DLD1 (cell line): ENCODE measurements around the gene KIF26B.

ENCODE experiments used
- in situ Hi-C: cut with HindIII; loops from 2 replicates; pipeline ENCODE4 v1.10.0; 2017; ENCODE audit warnings: low sequenced_read_pairs

Gene KIF26B

DNA sequence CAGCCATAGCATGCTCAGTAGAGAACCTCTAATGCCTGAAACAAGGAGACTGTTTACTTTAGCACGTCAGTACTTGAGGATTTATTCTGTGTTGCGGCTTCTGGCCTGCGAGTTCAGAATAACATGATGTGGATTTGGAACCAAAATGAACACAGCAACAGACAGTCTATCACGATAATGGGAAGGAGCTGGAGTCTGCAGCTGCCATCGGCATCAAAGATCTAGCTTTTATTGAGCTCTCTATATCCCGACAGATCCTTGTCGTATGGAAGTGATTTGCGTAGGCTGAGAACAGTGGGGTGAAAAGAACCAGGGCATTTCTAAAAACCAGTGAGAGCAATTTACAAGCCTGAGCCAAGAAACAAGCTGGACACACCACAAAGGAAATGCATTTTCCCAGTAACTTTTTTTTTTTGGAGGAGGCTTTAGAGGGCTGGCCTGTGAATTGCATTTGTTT, 294.2 kb downstream of the KIF26B start:
- in situ Hi-C loops: no loop called here

DNA sequence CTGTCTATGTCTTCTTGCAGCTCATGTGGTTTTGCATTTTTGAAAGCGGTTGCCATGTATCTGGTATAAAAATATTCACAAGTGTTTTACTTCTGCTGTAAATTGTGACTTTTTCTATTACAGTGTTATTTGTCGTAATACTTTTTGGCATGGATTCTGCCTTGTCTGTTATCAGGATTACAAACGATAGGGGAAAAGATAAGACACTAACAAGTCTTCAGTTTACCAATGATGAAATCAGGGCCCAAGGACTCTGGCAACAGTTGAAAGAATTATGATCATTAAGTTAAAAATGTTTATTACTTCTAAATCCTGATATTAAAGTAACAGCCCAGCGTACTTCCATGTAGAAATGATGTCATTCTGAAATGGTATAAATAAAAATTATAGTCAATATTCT, 298.8 kb downstream of the KIF26B start:
- in situ Hi-C loops: no loop called here

DNA sequence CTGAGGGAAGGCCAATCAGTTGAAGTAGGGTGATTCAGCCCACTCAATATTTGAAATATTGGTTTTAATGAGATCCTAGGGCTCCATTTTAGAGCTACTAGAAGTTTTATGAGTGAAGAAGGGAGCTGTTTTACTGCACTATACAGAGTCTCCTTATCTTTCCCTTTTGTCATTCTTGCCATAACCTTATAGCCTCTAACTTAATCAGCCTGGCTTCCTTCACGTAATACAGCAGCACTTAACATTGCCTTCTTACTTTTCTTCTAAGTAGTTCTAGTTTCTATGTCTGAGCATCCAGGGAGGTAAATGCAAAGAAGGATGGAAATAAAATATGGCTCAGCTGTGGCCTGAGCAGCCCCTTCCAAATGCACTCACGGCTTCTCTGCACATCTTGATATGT, 299.3 kb downstream of the KIF26B start:
- in situ Hi-C loops: no loop called here

DNA sequence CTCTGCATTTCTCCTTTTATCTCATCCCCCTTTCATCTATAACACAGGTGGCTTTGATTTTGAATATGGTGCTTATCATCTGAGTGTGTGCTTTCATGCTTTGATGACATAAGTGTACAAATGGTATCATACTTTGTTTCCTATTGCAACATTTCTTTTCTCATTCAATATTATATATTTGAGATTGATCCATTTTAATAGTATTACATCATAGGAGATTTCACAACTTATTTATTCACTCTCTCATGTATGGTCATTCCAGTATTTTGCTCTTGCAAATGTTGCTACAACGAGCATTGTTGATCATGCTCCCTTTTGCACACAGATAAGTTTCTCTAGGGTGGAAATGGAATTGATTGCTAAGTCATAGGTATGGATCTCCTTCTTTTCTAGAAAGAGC, 302.8 kb downstream of the KIF26B start:
- in situ Hi-C loops: no loop called here

DNA sequence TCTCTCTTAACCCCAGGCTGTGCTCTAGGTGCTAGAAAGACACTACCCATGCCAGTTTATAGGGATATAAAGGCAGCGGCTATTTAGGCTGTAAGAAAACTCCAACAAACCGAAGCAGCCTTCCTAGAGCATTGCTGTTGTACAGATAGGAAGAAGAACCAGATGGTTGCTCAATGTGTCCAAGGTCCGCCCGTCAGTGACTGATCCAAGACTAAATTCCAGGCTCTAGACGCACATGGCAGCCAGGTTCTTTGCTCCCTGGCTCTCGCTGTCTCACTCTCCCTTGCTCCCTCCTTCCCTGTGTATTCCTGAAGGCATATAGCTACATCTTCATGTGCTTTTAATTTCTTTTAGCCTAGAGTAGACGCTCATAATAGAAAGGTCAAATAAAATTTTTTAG, 303.4 kb downstream of the KIF26B start:
- in situ Hi-C loops: no loop called here

DNA sequence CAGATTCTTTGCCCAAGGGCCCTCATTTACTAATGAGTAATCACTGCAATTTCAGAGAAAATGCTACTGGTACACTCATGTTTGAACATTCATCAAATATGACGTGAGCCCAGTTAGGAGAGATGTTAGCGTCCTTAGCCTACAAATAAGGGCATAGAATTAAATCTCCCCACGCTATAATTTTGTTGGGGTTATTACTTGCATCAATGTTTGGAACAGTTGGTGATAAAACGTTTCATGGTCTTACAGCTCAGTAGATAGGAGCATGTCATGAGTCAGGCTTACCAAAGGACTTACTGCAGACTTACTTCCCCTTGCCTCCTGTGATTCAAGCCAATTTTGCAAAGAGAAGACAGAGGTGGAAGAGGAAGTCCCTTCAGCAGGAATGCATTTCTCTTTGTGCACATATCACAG, 304.0 kb downstream of the KIF26B start:
- in situ Hi-C loops: no loop called here

DNA sequence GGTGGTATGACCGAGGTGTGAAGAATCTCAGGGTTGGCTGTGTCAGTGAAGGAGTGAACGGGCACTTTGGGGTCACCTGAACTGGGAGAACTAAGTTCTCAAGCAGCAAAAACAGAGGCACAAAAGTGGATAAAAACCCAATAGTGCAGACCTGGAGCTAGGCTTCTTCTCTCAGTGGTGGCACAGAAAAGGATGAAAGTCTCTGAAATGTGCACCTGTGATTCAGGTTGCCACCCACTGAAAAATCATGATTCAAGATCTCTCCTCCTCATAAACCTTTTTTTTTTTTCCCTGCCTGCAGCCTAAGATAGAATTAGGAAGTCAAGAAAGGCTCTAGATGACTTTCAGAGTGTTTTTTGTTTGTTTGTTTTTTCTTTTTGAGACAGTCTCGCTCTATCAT, 304.8 kb downstream of the KIF26B start:
- in situ Hi-C loops: no loop called here

DNA sequence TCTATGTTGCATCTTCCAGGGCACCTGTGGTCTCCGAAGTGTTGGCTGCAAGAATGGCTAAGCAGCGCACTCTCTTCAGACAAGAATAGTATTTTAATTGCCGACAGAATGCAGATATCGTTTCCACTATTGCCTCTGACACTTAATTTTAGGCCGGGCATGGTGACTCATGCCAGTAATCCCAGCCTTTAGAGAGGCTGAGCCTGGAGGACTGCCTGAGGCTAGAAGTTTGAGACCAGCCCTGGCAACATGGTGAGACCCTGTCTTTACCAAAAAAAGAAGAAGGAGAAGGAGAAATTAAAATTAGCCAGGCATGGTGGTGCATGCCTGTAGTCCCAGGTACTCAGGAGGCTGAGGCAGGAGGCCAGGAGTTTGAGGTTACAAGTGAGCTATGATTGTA, 306.9 kb downstream of the KIF26B start:
- in situ Hi-C loops: no loop called here

DNA sequence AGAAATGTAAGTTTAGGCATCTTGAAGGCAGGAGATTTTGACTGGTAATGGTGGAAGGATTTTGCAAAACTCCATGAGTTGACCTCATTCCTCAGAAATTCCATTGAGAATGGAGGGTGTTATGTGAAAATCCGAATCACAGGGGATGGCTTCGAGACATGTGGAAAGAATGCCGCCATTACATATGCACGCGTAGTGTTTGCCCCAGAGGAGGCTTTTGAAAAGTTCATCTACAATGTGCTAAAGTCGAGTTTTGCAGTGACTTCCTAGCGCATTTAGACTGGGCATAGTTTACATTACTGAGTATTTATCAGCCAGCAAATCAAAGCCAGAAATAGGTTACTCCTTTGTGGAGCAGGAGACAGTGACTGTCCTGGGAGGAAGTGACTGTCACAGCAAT, 307.4 kb downstream of the KIF26B start:
- in situ Hi-C loops: no loop called here

DNA sequence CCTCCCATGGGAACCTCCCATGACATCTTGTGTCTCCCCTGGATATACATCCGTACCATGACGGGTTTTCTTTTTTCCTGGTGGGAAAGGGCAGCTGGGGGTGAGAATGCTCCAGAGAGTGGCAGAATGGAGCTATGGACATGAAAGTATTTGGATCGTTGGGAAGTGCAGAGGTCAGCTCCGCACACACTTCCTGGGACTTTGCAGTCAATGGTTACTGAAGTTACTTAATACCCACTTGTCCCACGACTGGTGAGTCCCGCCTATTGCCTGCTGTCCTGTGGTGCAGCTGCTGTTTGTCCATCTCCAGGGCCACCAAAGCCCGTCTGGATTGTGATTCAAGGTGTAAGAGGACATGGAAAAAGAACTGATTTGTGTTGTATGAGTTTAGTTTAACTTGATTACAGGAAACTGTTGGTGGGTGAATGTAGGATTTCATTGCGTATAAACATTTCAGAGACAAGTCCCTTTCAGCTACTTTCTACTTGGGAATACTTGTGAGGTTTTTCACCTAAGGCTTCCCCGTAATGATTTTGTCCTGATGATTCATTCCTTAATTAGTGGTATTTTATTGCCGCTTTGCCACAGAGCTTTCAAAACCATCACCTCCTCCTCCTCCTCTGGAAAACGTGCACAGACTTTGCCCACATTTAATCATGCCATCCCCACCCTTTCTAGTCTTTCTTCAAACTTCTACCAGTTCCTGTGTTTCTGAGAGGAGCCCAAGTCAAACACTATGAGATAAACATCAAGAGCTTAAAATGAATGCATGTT, 308.8 kb downstream of the KIF26B start:
- in situ Hi-C loops: no loop called here

DNA sequence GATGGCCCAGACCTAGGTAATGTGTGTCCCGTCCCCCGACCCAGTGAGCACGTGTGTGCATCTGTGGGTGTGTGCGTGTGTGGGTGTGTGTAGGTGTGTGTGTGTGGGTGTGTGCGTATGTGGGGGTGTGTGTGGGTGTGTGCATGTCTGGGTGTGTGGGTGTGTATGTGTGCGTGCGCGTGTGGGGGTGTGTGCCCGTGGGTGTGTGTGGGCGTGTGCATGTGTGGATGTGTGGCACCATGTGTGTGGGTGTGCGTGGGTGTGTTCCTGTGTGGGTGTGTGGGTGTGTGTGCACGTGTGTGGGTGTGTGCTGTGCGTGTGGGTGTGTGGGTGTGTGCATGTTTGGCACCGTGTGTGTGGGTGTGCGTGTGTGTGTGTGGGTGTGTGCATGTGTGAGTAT, 309.5 kb downstream of the KIF26B start:
- in situ Hi-C loops: no loop called here

DNA sequence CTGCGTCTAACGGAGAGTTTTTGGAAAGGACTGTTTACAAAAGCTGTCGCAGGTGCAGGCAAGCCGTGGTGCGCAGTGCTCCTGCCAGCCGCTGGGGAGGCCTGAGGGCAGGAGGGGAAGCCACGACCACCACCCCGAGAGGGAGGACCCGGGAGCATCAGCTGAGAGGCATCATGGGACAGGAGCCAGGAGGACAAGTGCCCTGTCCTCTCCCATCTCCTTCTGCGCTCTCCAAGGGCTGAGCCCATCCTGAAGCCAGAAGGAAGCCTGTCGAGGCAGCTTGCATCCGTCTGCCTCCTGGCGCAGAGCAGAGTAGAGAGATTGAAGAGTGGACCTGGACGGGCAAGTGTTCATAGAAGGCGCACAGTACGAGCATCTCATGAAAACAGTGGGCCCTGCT, 310.9 kb downstream of the KIF26B start:
- in situ Hi-C loops: no loop called here

DNA sequence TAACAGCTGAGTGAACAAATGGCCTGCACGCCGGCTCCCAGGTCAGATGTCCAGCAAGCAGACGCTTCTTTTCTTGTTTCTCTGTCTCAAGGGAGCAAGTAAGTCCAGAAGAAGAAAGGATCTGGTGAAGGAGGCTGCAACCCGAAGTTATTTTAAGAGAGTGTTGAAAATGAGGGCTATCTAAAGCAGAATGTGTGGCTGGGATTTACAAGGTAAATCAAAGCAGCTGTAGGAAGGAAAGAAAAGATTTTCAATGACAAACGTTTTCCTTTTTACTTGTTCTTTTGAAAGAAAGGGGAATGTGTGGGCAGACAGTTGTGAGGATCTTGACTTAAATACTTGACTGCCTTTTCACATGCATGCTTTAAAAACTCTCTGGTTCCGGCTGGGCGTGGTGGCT, 311.5 kb downstream of the KIF26B start:
- in situ Hi-C loops: no loop called here

DNA sequence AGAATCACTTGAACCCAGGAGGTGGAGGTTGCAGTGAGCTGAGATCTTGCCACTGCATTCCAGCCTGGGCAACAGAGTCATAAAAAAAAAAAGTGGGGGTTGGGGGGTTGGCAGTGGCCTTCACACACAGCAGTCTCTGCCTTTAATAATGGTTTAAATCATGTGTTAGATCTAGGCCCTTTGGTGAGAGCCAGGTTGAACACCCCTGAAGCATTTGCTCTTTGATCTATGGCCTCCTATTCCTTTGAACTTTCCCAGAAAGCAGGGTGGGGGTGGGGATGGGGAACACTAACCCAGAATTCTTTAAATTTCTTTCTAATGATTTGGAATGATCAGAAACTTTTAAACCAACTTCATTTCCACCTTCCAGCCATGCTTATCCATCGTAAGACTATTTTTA, 313.0 kb downstream of the KIF26B start:
- in situ Hi-C loops: no loop called here

DNA sequence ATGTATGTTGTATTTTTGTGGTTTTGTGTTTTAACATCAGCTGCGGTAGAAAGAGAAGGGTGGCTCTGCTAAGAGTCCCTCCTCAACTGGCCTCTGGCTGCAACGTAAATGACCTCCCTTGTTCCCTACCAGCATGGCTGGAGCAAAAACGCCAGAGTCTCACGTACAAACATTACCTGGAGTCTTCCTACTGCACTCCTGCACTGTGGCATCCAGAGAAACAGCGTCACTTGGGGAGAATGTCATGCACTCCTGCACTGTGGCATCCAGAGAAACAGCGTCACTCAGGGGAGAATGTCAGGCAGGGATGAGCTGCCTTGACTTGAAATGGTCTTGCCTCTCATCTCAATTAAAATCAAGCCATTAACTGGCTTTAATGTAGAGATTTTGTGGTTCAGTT, 314.2 kb downstream of the KIF26B start:
- in situ Hi-C loops: no loop called here

DNA sequence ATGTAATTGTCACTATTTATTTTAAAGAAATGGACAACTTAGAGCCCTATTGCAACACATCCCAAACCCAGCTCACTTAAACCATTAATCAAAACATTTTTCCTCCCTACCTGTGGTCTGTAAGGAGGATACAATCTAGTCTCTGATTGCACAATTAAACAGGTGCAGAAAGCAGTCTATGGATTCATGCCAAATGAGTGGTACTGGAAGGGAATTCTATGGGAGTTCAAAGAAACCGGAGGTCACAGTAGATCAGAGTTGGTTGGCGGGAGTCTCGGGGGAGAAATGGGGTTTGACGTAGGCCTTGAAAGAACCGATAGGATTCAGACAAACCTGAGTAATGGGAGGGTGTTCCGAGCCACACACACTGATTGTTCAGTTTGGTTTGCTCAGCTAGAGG, 314.9 kb downstream of the KIF26B start:
- in situ Hi-C loops: no loop called here

DNA sequence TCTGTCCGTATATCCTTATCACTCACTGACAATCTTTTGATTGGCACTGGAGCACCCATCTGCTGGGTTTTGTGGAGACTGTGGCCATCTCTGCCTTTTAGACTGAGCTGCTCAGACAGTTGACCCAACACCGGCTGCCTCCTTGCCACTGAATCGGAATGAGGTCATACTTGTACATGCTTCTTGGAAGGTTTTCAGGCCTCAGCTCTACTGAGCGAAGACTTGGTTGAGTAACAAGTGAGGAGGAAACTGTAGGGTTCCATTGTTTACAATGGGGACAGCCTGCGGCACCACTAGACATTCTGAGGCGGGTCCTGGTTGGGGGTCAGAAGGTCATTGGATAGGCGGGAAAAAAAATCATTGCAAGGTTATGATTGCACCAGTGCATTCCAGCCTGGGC, 320.3 kb downstream of the KIF26B start:
- in situ Hi-C loops: no loop called here

DNA sequence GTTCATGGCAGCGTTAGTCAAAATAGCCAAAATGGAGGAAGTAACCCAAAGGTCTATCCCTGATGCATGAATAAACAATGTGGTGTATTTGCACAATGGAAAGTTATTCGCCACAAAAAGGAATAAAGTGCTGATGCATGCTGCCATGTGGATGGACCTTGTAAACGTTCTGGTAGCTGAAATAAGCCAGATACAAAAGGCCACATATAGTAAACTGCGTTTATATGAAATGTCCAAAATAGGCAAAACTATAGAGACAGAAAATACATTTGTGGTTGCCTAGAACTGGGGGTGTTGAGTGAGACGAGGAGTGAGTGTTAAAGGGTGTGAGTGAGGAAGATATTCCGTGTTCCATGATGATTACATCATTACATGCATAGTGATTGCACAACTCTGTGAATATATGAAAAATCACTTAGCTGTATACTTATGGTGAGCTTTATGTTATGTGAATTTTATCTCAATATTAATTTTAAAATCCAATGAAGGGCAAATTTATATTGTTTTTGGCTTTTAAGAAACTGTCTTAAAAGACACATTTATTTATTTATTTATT, 321.3 kb downstream of the KIF26B start:
- in situ Hi-C loops: no loop called here

DNA sequence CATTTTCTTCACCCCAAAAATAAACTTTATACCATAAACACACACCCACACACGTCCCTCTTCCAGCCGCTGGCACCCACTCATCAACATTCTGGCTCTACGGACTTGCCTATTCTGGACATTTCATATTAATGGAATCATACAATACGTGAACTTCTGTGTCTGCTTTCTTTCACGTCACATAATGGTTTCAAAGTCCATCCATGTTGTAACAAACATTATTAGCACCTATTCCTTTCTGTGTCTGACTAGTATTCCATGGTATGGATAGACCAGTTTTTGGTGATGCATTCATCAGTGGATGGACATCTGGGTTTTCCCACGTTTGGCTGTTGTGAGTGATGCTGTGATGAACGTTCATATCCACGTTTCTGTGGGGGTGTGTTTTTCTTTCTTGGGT, 323.2 kb downstream of the KIF26B start:
- in situ Hi-C loops: no loop called here

DNA sequence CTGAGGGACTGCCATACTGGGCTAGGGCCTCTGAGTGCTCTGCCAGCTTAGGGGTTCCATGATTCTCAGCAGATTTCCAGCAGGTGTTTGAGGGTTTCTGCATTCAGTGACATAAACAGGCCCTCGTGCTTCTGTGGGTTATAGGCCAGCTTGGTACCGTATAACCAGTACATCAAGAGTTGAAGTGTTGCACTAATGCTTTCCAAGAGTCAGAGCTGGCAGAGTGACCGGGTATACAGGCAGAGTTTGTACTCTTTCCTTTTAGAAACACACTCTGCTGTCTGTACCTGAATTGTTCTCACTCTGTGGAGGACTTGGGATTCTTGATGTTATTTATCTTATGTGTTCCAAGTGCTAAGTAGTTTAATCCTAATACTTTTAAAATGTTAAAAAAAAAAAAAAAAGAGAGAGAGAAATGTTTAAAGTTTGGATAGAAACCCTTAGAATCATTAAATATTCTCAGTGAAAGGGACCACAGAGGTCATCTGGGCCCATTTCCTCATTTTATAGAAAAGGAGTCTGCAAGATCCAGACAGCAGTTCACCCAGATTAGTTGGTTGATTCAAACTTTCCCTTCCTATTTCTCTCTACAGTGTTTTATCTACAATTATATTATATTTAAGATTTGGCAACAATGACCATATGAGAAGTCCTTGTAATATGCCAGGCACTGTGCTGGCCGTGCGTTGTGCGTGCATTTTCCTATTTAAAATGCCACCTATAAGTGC, 325.8 kb downstream of the KIF26B start:
- in situ Hi-C loops: no loop called here

DNA sequence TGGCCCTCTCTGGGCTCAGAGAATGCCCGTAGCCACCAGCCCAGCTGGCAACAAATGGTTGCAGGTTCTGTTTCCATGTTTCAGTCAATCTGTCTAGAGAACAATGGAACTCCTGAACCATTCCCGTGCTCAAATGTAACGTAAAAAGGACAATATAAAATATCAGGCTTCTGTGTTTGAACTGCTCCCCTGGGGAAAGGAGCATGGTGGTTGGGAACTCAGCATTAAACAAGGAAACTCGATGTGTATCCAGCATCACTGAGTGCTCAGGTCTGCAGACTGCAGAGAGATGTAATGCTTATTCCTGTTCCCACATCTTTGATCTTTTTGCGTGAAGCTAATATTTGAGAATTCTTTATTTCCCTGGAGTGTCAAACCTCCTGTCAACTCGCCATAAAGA, 326.5 kb downstream of the KIF26B start:
- in situ Hi-C loops: no loop called here

DNA sequence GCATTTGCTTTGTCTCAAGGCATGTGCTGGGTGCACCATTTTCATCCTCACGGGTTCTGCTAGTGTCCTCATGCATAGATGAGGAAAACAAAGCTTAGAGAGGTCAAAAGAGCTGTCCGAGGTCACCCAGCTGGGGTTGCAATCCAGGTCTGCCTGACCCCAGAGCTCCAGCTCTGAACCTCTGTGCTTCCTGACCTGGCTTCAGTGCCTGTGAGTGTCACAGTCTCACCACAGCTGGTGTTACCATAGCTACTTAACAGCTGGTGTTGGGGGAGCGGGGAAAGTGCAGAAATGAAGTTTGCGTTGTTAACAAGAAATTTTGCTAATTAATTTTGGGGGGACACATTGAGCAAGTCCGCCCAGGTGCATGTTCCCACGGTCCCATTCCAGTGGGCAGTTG, 328.5 kb downstream of the KIF26B start:
- in situ Hi-C loops: no loop called here
